ENCODE data around the gene SLC7A1.

The SLC7A1 gene

GRCh38 chr13:29530901-29531300 is 64.6 kb downstream of the SLC7A1 start:
- DNase-seq (ENCODE audit: low spot score): no peak

- DNase-seq (ENCODE audit: low spot score): no peak
Measured at GRCh38 chr13:29529754-29530153, 65.7 kb downstream of the SLC7A1 start.

GRCh38 chr13:29527916-29528315 is 67.6 kb downstream of the SLC7A1 start:
- no peak for DNase-seq (ENCODE audit: low spot score)

GRCh38 chr13:29527511-29527910 is 68.0 kb downstream of the SLC7A1 start:
- no peak for DNase-seq (ENCODE audit: low spot score)

- DNase-seq (ENCODE audit: low spot score): no peak
Measured at GRCh38 chr13:29526741-29527140, 68.7 kb downstream of the SLC7A1 start.

- DNase-seq (ENCODE audit: low spot score): no peak
Measured at GRCh38 chr13:29525757-29526156, 69.7 kb downstream of the SLC7A1 start.

- no peak for DNase-seq (ENCODE audit: low spot score)
Measured at GRCh38 chr13:29524641-29525040, 70.8 kb downstream of the SLC7A1 start.

GRCh38 chr13:29524176-29524575 is 71.3 kb downstream of the SLC7A1 start:
- no peak for DNase-seq (ENCODE audit: low spot score)

- no peak for DNase-seq (ENCODE audit: low spot score)
Measured at GRCh38 chr13:29523199-29523961, 72.1 kb downstream of the SLC7A1 start.

- peak; percentile 93 for DNase-seq (ENCODE audit: low spot score)
Measured at GRCh38 chr13:29522044-29522685, 73.3 kb downstream of the SLC7A1 start.

- no peak for DNase-seq (ENCODE audit: low spot score)
Measured at GRCh38 chr13:29521336-29521735, 74.2 kb downstream of the SLC7A1 start.

- DNase-seq (ENCODE audit: low spot score): peak; percentile 82
Measured at GRCh38 chr13:29520671-29521070, 74.8 kb downstream of the SLC7A1 start.

GRCh38 chr13:29519921-29520320 is 75.6 kb downstream of the SLC7A1 start:
- no peak for DNase-seq (ENCODE audit: low spot score)

GRCh38 chr13:29516880-29517279 is 78.6 kb downstream of the SLC7A1 start:
- no peak for DNase-seq (ENCODE audit: low spot score)

GRCh38 chr13:29516012-29516411 is 79.5 kb downstream of the SLC7A1 start:
- DNase-seq (ENCODE audit: low spot score): no peak

- DNase-seq (ENCODE audit: low spot score): no peak
Measured at GRCh38 chr13:29515372-29515771, 80.1 kb downstream of the SLC7A1 start.

- no peak for DNase-seq (ENCODE audit: low spot score)
Measured at GRCh38 chr13:29514720-29515310, 80.7 kb downstream of the SLC7A1 start.

- peak; percentile 56 for DNase-seq (ENCODE audit: low spot score)
Measured at GRCh38 chr13:29513981-29514719, 81.3 kb downstream of the SLC7A1 start.

- no peak for DNase-seq (ENCODE audit: low spot score)
Measured at GRCh38 chr13:29513002-29513980, 82.2 kb downstream of the SLC7A1 start.

GRCh38 chr13:29511980-29512379 is 83.5 kb downstream of the SLC7A1 start:
- DNase-seq (ENCODE audit: low spot score): peak; percentile 47

- DNase-seq (ENCODE audit: low spot score): no peak
Measured at GRCh38 chr13:29511106-29511796, 84.2 kb downstream of the SLC7A1 start.
